Renal cortex interstitium (tissue), 11 donors: ENCODE measurements around the gene USP3. TPM values are rescaled to one million over a fixed set of nuclear protein-coding genes. Genes with fewer than 3 reads are reported as not detected.
"Not testable (repeated sequence)": the region's sequence is repeated elsewhere in the genome, so short reads cannot be mapped to it uniquely, and the experiment has no call there.

Experiments used
- DNase-seq, 11 donors: peaks; one replicate each; pipeline ENCODE4 v3.0.0-alpha.2; 2013; ENCODE audit warnings: low read depth in 9 of 11, low spot score in 4 of 11; ENCODE audit errors: extremely low read depth in 1 of 11
- polyA plus RNA-seq, 3 donors: library from polyadenylated mRNA; unstranded; fragments of 120-200 nt; gene quantifications; one replicate each; pipeline ENCODE4 v1.2.1, GENCODE V29; 2013; ENCODE audit not compliant: insufficient read length in 3 of 3

Gene USP3
- polyA plus RNA-seq, 3 donors, result 35.3 to 44.2 (median 39.3) TPM

DNA sequence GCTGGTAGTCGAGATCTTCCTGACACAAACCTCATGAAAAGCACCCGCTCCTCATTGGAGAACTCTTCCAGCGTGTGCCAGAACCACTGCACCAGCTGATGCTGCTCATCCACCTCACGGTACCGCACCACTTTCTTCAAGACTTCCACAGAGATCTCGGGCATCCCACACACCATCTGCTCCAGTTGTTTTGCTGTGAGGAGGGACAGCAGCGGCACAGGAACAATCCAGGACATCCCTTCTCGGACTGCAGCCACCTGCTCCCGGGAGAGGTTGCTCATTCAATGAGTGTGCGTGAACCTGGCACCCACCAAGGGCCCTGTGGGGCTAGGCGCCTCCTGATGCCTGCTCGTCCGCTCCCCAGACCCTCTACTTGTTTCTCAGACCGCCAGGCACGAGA is 107.9 kb downstream of the USP3 start:
- DNase-seq, result no peak

GRCh38 chr15:63615935-63616334 is 111.5 kb downstream of the USP3 start:
- DNase-seq, result no peak

- DNase-seq, result not testable (repeated sequence)
Observed at GRCh38 chr15:63617147-63617546, 112.8 kb downstream of the USP3 start.

- not testable (repeated sequence) for DNase-seq
Observed at GRCh38 chr15:63617627-63618026, 113.2 kb downstream of the USP3 start.

- DNase-seq, result not testable (repeated sequence)
Observed at GRCh38 chr15:63620760-63621159, 116.4 kb downstream of the USP3 start.

- DNase-seq, result no peak
Observed at GRCh38 chr15:63623232-63623969, 119.0 kb downstream of the USP3 start.

DNA sequence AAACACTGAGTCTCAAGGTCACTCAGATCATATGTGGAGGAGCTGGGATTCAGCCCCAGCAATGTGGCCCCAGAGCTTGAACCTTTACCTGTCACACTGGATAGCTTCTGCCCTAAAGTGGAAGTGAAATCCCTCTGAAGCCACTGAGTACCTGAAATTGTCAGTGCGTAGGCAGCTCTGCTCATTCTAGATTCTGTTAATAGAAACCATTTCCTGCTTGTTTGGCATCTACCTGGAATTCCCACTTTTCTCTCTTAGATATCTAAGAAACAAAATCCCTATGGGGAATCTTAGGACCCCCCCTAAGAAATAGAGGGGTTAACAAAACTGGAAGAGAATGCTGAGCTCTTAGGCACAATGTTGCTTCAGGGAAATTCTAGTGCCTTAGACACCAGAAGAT is 122.6 kb downstream of the USP3 start:
- DNase-seq, result no peak

DNA sequence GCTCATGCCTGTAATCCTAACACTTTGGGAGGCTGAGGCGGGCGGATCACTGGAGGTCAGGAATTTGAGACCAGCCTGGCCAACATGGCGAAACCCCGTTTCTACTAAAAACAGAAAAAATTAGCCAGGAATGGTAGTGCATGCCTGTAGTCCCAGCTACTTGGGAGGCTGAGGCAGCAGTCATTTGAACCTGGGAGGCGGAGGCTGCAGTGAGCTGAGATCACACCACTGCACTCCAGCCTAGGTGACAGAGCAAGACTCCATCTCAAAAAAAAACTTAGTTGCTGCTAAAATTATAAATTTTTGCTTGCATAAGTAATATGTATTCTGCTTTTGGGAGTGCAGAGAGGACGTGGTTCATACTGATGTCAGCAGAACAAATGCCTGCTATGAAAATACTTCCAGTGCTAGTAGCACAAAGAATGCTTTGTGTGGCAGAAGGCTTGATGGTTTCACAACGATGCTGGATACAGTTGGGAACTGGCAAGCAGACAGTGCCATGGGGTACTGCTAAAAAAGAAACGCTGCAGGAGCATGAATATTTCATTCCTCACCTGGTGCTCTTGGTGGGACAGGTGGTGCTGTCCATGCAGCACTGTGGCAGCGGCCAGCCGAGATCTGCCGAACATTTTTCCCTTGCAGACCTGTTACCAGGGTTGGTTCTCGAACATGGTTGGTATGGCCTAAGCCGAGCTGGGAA is 123.9 kb downstream of the USP3 start:
- DNase-seq, result no peak

DNA sequence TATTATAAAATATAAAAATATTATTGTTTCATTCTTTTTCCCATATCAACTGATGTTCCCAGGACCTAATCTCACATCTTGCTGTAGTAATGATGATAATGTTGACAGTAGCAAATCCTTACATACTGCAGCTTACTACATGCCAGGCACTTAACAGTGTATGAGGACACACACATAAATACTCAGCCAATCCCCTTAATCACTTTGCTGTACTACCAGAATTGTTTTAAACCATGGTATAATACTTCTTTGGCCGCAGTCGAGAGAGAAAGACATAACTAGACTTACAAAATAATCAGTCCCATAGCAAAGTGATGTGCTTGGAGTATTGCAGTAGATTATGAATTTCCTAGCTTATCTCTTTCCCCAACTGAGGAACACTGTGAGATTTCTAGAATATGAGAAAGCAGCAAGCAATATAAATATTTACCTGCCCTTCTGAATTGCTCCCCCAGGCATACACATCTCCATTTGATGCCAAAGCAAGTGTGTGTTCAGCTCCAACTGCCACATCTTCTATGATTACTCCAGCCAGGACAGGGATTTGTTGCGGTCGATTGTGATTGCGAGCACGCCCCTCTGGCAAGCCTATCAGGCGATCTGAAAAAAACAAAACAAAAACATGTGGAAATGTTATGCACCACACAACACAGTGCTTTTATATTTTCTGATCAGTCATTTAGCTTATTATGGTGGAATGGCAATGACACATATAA is 125.8 kb downstream of the USP3 start:
- no peak for DNase-seq

- no peak for DNase-seq
Observed at GRCh38 chr15:63633312-63633711, 128.9 kb downstream of the USP3 start.

- DNase-seq, result no peak
Observed at GRCh38 chr15:63634154-63634553, 129.8 kb downstream of the USP3 start.

GRCh38 chr15:63636518-63637061 is 132.2 kb downstream of the USP3 start:
- no peak for DNase-seq

- DNase-seq, result no peak
Observed at GRCh38 chr15:63638839-63639238, 134.4 kb downstream of the USP3 start.

GRCh38 chr15:63640146-63640545 is 135.8 kb downstream of the USP3 start:
- no peak for DNase-seq

Other genes starting within 250 kb of the USP3 start
- 10 to 100 TPM; 16.1 to 20.0 (median 17.7) TPM for gene APH1B, start 227.0 kb upstream of the USP3 start, polyA plus RNA-seq
- 100 to 1,000 TPM in 2 of 3 donors, 10 to 100 TPM in 1; 95.1 to 153 (median 121) TPM for gene CA12, start 122.7 kb upstream of the USP3 start, polyA plus RNA-seq
- 1 to 10 TPM; 1.4 to 2.1 (median 1.7) TPM for gene FBXL22, start 92.8 kb downstream of the USP3 start, polyA plus RNA-seq